Measurements from ENCODE around the gene KIF15.
A peak's percentile ranks its signal among the peaks of the same experiment; 100 is the strongest.

Gene KIF15

GRCh38 chr3:44877333-44877732, 115.7 kb downstream of the KIF15 start:
- Histone ChIP-seq H3K79me2 (ENCODE audit: control insufficient read depth, insufficient read depth, low read length, poor library complexity) (no peaks in the 10 kb centered on the region), H3K4me2 (ENCODE audit: low read length) (no peak overlapping the region), H4K91ac (ENCODE audit: low read depth, low read length) (no peak overlapping the region), H2BK5ac (ENCODE audit: low read depth, low read length, poor library complexity) (no peak overlapping the region), H3K4ac (ENCODE audit: low read depth, low read length) (no peak overlapping the region), H3K9ac (ENCODE audit: low read length) (no peak overlapping the region), H3K27ac (ENCODE audit: low read depth, low read length) (no peak overlapping the region), H3K4me3 (ENCODE audit: low read depth, low read length) (no peak overlapping the region), H3K79me1 (ENCODE audit: low read length) (no peaks in the 10 kb centered on the region), H3K18ac (ENCODE audit: low read length) (no peak overlapping the region), H2AK5ac (ENCODE audit: low read length) (no peak overlapping the region), H3K23ac (ENCODE audit: low read length) (no peak overlapping the region), H2AFZ (ENCODE audit: insufficient read depth, low read length, poor library complexity) (no peak overlapping the region), H3K27me3 (ENCODE audit: insufficient read depth, low read length) (no peaks in the 10 kb centered on the region), H3K9me3 (ENCODE audit: insufficient read depth, low read depth, low read length) (peaks cover 2% of the 10 kb centered on the region), H2BK12ac (ENCODE audit: low read length) (no peak overlapping the region), H3K14ac (ENCODE audit: low read length) (no peak overlapping the region), H2BK120ac (ENCODE audit: insufficient read depth, low read length, poor library complexity) (no peak overlapping the region), H4K8ac (ENCODE audit: low read depth, low read length) (no peak overlapping the region), H3K36me3 (ENCODE audit: control insufficient read depth in 1 of 2, insufficient read depth in 2 of 2, low read length in 2 of 2) (no peaks in the 10 kb centered on the region), H4K12ac (ENCODE audit: low read depth, low read length) (no peak overlapping the region), H3K4me1 (ENCODE audit: control insufficient read depth in 1 of 2, insufficient read depth in 2 of 2, low read length in 2 of 2) (peaks cover 0 to 3% of the 10 kb centered on the region in 2 experiments)
- WGBS (ENCODE audit: extremely low coverage, insufficient coverage, insufficient read length): no CpG with 5 or more reads among the region's 3 CpGs
- DNase-seq: no peak

GRCh38 chr3:44880284-44880683, 118.7 kb downstream of the KIF15 start:
- H3K79me1 ChIP-seq (ENCODE audit: low read length): peaks cover 5% of the 10 kb centered on the region
- WGBS (ENCODE audit: extremely low coverage, insufficient coverage, insufficient read length): no CpG with 5 or more reads among the region's 2 CpGs
- no peak overlapping the region for H2AK5ac ChIP-seq (ENCODE audit: low read length)
- no peak overlapping the region for H3K27ac ChIP-seq (ENCODE audit: low read depth, low read length)
- no peak overlapping the region for H3K9ac ChIP-seq (ENCODE audit: low read length)
- no peak overlapping the region for H3K4me3 ChIP-seq (ENCODE audit: low read depth, low read length)
- no peak overlapping the region for H4K91ac ChIP-seq (ENCODE audit: low read depth, low read length)
- peaks cover 3% of the 10 kb centered on the region for H3K9me3 ChIP-seq (ENCODE audit: insufficient read depth, low read depth, low read length)
- no peak overlapping the region for H2AFZ ChIP-seq (ENCODE audit: insufficient read depth, low read length, poor library complexity)
- peaks cover 15 to 16% of the 10 kb centered on the region in 2 experiments for H3K4me1 ChIP-seq (ENCODE audit: control insufficient read depth in 1 of 2, insufficient read depth in 2 of 2, low read length in 2 of 2)
- H3K4me2 ChIP-seq (ENCODE audit: low read length): no peak overlapping the region
- no peak for DNase-seq
- no peak overlapping the region for H3K4ac ChIP-seq (ENCODE audit: low read depth, low read length)
- no peak overlapping the region for H2BK120ac ChIP-seq (ENCODE audit: insufficient read depth, low read length, poor library complexity)
- no peaks in the 10 kb centered on the region for H3K79me2 ChIP-seq (ENCODE audit: control insufficient read depth, insufficient read depth, low read length, poor library complexity)
- H4K12ac ChIP-seq (ENCODE audit: low read depth, low read length): no peak overlapping the region
- no peak overlapping the region for H2BK12ac ChIP-seq (ENCODE audit: low read length)
- H3K23ac ChIP-seq (ENCODE audit: low read length): no peak overlapping the region
- no peak overlapping the region for H2BK5ac ChIP-seq (ENCODE audit: low read depth, low read length, poor library complexity)
- no peak overlapping the region for H3K18ac ChIP-seq (ENCODE audit: low read length)
- H4K8ac ChIP-seq (ENCODE audit: low read depth, low read length): no peak overlapping the region
- no peak overlapping the region for H3K14ac ChIP-seq (ENCODE audit: low read length)
- H3K27me3 ChIP-seq (ENCODE audit: insufficient read depth, low read length): no peaks in the 10 kb centered on the region
- no peaks in the 10 kb centered on the region for H3K36me3 ChIP-seq (ENCODE audit: control insufficient read depth in 1 of 2, insufficient read depth in 2 of 2, low read length in 2 of 2)

GRCh38 chr3:44883213-44883955, 121.8 kb downstream of the KIF15 start:
- Histone ChIP-seq H3K4me2 (ENCODE audit: low read length) (no peak overlapping the region), H3K36me3 (ENCODE audit: control insufficient read depth in 1 of 2, insufficient read depth in 2 of 2, low read length in 2 of 2) (no peaks in the 10 kb centered on the region), H2BK12ac (ENCODE audit: low read length) (peak overlapping the region; percentile 62), H2AFZ (ENCODE audit: insufficient read depth, low read length, poor library complexity) (no peak overlapping the region), H3K79me2 (ENCODE audit: control insufficient read depth, insufficient read depth, low read length, poor library complexity) (no peaks in the 10 kb centered on the region), H3K9ac (ENCODE audit: low read length) (no peak overlapping the region), H3K23ac (ENCODE audit: low read length) (no peak overlapping the region), H2AK5ac (ENCODE audit: low read length) (peak overlapping the region; percentile 82), H3K4me3 (ENCODE audit: low read depth, low read length) (no peak overlapping the region), H4K8ac (ENCODE audit: low read depth, low read length) (peak overlapping the region; percentile 37), H4K91ac (ENCODE audit: low read depth, low read length) (peak overlapping the region; percentile 19), H3K27me3 (ENCODE audit: insufficient read depth, low read length) (no peaks in the 10 kb centered on the region), H3K9me3 (ENCODE audit: insufficient read depth, low read depth, low read length) (peaks cover 3% of the 10 kb centered on the region), H3K4ac (ENCODE audit: low read depth, low read length) (no peak overlapping the region), H3K27ac (ENCODE audit: low read depth, low read length) (peak overlapping the region; percentile 67), H3K79me1 (ENCODE audit: low read length) (peaks cover 5% of the 10 kb centered on the region), H3K18ac (ENCODE audit: low read length) (peak overlapping the region; percentile 50), H3K14ac (ENCODE audit: low read length) (peak overlapping the region; percentile 57), H3K4me1 (ENCODE audit: control insufficient read depth in 1 of 2, insufficient read depth in 2 of 2, low read length in 2 of 2) (peaks cover 17 to 19% of the 10 kb centered on the region in 2 experiments), H4K12ac (ENCODE audit: low read depth, low read length) (peak overlapping the region; percentile 59), H2BK5ac (ENCODE audit: low read depth, low read length, poor library complexity) (peak overlapping the region; percentile 51), H2BK120ac (ENCODE audit: insufficient read depth, low read length, poor library complexity) (peak overlapping the region; percentile 21)
- DNase-seq: no peak
- WGBS (ENCODE audit: extremely low coverage, insufficient coverage, insufficient read length): no CpG with 5 or more reads among the region's 5 CpGs

- peak overlapping the region; percentile 67 for H3K27ac ChIP-seq (ENCODE audit: low read depth, low read length)
- H3K9me3 ChIP-seq (ENCODE audit: insufficient read depth, low read depth, low read length): peaks cover 3% of the 10 kb centered on the region
- DNase-seq: peak; percentile 15 to 39
- H3K9ac ChIP-seq (ENCODE audit: low read length): no peak overlapping the region
- H4K91ac ChIP-seq (ENCODE audit: low read depth, low read length): peak overlapping the region; percentile 19
- H3K14ac ChIP-seq (ENCODE audit: low read length): no peak overlapping the region
- H2BK5ac ChIP-seq (ENCODE audit: low read depth, low read length, poor library complexity): peak overlapping the region; percentile 51
- no peak overlapping the region for H2BK12ac ChIP-seq (ENCODE audit: low read length)
- no peak overlapping the region for H3K4me2 ChIP-seq (ENCODE audit: low read length)
- H3K4me1 ChIP-seq (ENCODE audit: control insufficient read depth in 1 of 2, insufficient read depth in 2 of 2, low read length in 2 of 2): peaks cover 17 to 19% of the 10 kb centered on the region in 2 experiments
- H3K23ac ChIP-seq (ENCODE audit: low read length): no peak overlapping the region
- H3K4me3 ChIP-seq (ENCODE audit: low read depth, low read length): no peak overlapping the region
- no peak overlapping the region for H3K4ac ChIP-seq (ENCODE audit: low read depth, low read length)
- H3K18ac ChIP-seq (ENCODE audit: low read length): peak overlapping the region; percentile 50
- WGBS (ENCODE audit: extremely low coverage, insufficient coverage, insufficient read length): no CpG with 5 or more reads among the region's 4 CpGs
- H2AFZ ChIP-seq (ENCODE audit: insufficient read depth, low read length, poor library complexity): no peak overlapping the region
- peak overlapping the region; percentile 37 for H4K8ac ChIP-seq (ENCODE audit: low read depth, low read length)
- no peaks in the 10 kb centered on the region for H3K79me2 ChIP-seq (ENCODE audit: control insufficient read depth, insufficient read depth, low read length, poor library complexity)
- peak overlapping the region; percentile 82 for H2AK5ac ChIP-seq (ENCODE audit: low read length)
- peaks cover 5% of the 10 kb centered on the region for H3K79me1 ChIP-seq (ENCODE audit: low read length)
- no peaks in the 10 kb centered on the region for H3K36me3 ChIP-seq (ENCODE audit: control insufficient read depth in 1 of 2, insufficient read depth in 2 of 2, low read length in 2 of 2)
- no peaks in the 10 kb centered on the region for H3K27me3 ChIP-seq (ENCODE audit: insufficient read depth, low read length)
- H4K12ac ChIP-seq (ENCODE audit: low read depth, low read length): peak overlapping the region; percentile 59
- H2BK120ac ChIP-seq (ENCODE audit: insufficient read depth, low read length, poor library complexity): no peak overlapping the region
Observed at GRCh38 chr3:44883999-44884431, 122.4 kb downstream of the KIF15 start.
